AG04449 (cell line): ENCODE results near the gene DEPP1.

ENCODE experiments used
- CTCF ChIA-PET: fragments of 350-600 bp; formaldehyde crosslinking; extraction: SDS; loops from one replicate; lab custom pipeline; 2021; ENCODE audit warnings: antibody characterized with exemption; lab: Yijun Ruan, JAX
- POLR2A ChIA-PET: fragments of 400-600, 350-600 bp; formaldehyde crosslinking; extraction: SDS; loops from one replicate; lab custom pipeline; 2020; ENCODE audit warnings: antibody characterized with exemption, inconsistent platforms; lab: Yijun Ruan, JAX
- DNase-seq: peaks from one replicate; pipeline ENCODE4 v3.0.0-alpha.2; 2010; ENCODE audit warnings: low read depth, low spot score
- H3K4me3 ChIP-seq: 2 replicates; pipeline ENCODE4 v1.5.1; 2011; ENCODE audit warnings: low read depth, mild to moderate bottlenecking, control low read depth, low read length
- CTCF ChIP-seq: IDR thresholded peaks from one replicate; pipeline ENCODE4 v1.5.1; 2011; ENCODE audit warnings: mild to moderate bottlenecking, moderate library complexity, low read length, control low read depth, inconsistent platforms; ENCODE audit not compliant: insufficient read depth; ENCODE audit errors: missing control alignments

The DEPP1 gene

GRCh38 chr10:44982496-44982895 is 3.9 kb upstream of the DEPP1 start:
- POLR2A ChIA-PET, result interaction anchor here (2.3 kb wide), 1 partner anchor 19 kb away, joined by 9 read pairs; no protein-coding TSS in a partner anchor
- DNase-seq, result no peak
- CTCF ChIA-PET, result interaction anchor here (1.4 to 2.9 kb wide), 2 partner anchors 11 to 50 kb away, joined by 5 to 13 read pairs; no protein-coding TSS in a partner anchor
- no peak for TF ChIP-seq CTCF
- no peak overlapping the region for H3K4me3 ChIP-seq

GRCh38 chr10:44982114-44982460 is 3.5 kb upstream of the DEPP1 start:
- ChIA-PET CTCF (interaction anchor here (1.4 to 2.9 kb wide), 3 partner anchors 9 to 50 kb away, joined by 5 to 13 read pairs (median 10); no protein-coding TSS in a partner anchor), POLR2A (interaction anchor here (2.3 kb wide), 1 partner anchor 19 kb away, joined by 9 read pairs; no protein-coding TSS in a partner anchor)
- no peak overlapping the region for H3K4me3 ChIP-seq
- TF ChIP-seq CTCF, result no peak
- no peak for DNase-seq

- ChIA-PET POLR2A (interaction anchor here (0.7 to 2.3 kb wide), 3 partner anchors 9 to 35 kb away, joined by 3 to 9 read pairs (median 3); no protein-coding TSS in a partner anchor), CTCF (interaction anchor here (1.2 to 2.9 kb wide), 5 partner anchors 10 to 49 kb away, joined by 3 to 13 read pairs (median 6); no protein-coding TSS in a partner anchor)
- TF ChIP-seq CTCF, result no peak
- no peak for DNase-seq
- no peak overlapping the region for H3K4me3 ChIP-seq
Measured at GRCh38 chr10:44981172-44982113, 2.8 kb upstream of the DEPP1 start.

DNA sequence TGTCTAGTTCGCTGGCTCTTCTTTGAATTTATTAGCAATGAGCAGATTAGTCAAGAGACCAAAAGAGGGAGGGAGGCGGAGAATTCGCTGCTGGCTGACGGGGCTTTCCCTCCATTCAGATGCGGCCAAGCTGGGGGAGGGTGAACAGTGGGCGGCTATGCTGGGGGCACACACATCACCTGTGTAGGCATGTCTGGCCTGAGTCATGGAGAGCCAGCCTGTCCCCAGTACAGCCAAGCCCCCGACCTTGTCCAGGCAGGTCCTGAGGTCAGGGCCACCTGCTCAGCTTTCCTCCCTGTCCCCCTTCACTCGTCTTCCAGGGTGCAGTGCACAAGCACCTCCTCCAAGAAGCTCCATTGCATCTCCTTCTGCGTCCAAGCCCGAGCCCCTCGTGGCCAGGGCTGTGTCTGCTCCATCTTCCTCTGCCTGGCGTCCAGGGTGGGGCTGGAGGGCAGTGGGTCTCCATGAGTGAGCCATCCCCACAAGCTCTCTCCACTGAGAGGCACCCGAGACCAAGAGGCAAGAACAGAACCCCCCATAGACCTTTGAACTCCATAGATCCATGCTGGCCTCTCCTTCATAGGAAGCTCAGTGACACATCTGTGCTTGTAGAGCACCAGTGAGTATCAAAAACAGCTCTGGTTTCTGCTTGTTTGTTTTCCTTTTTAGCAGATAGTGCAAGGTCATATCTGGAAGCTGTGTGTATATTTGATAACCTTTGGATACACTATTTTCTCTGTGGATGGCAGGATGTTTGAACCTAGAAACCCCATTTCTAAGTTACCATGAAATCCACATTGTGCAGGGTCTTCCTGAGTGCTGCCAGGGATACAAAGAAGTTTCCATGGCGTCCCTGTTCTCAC is 1.9 kb upstream of the DEPP1 start:
- DNase-seq, result no peak
- no peak for TF ChIP-seq CTCF
- POLR2A ChIA-PET, result interaction anchor here (0.7 to 2.3 kb wide), 3 partner anchors 8 to 34 kb away, joined by 3 to 9 read pairs (median 3); no protein-coding TSS in a partner anchor
- no peak overlapping the region for H3K4me3 ChIP-seq
- CTCF ChIA-PET, result interaction anchor here (0.8 to 2.9 kb wide), 7 partner anchors 10 to 50 kb away, joined by 3 to 13 read pairs (median 4); no protein-coding TSS in a partner anchor

GRCh38 chr10:44979281-44980191 is 927 bp upstream of the DEPP1 start:
- CTCF ChIA-PET, result interaction anchor here (0.8 to 4.4 kb wide), 12 partner anchors 8 to 117 kb away, joined by 3 to 51 read pairs (median 5); partner anchors contain the start of gene ZNF22
- H3K4me3 ChIP-seq, result no peak overlapping the region
- DNase-seq, result no peak
- POLR2A ChIA-PET, result interaction anchor here (0.6 to 1.9 kb wide), 17 partner anchors 9 to 652 kb away, joined by 3 to 15 read pairs (median 6); partner anchors contain the start of gene RASSF4
- no peak for TF ChIP-seq CTCF
